ENCODE data around the gene VTN.

Gene VTN

GRCh38 chr17:28386391-28386790 is 16.3 kb upstream of the VTN start:
- no peaks in the 10 kb centered on the region for H3K79me2 ChIP-seq (ENCODE audit: low read length)
- H4K20me1 ChIP-seq (ENCODE audit: insufficient read depth, low read length) = no peaks in the 10 kb centered on the region
- no peak overlapping the region for H3K9ac ChIP-seq (ENCODE audit: low read length)
- TF ChIP-seq EZH2phosphoT487 (IDR thresholded peaks at IDR 0.05; ENCODE audit: low read depth) = no peak
- TF ChIP-seq CTCF (IDR thresholded peaks at IDR 0.05; ENCODE audit: low read depth, low read length) = no peak
- peaks cover 17% of the 10 kb centered on the region for H3K36me3 ChIP-seq (replicated peaks; ENCODE audit: low read depth, low read length)
- no peaks in the 10 kb centered on the region for H3K4me1 ChIP-seq (ENCODE audit: low read length)
- no peak overlapping the region for H3K4me3 ChIP-seq (ENCODE audit: low read length)
- no peak overlapping the region for H3K4me2 ChIP-seq (ENCODE audit: low read length)
- no peaks in the 10 kb centered on the region for H3K27me3 ChIP-seq (ENCODE audit: low read depth, low read length)
- H3K27ac ChIP-seq (ENCODE audit: low read length) = no peak overlapping the region
- no peak overlapping the region for H2AFZ ChIP-seq (ENCODE audit: low read depth, low read length)
- H3K9me3 ChIP-seq (ENCODE audit: insufficient read depth, low read length) = no peaks in the 10 kb centered on the region

- no peak overlapping the region for H2AFZ ChIP-seq (ENCODE audit: low read depth, low read length)
- no peak overlapping the region for H3K9ac ChIP-seq (ENCODE audit: low read length)
- H3K9me3 ChIP-seq (ENCODE audit: insufficient read depth, low read length) = no peaks in the 10 kb centered on the region
- H3K4me1 ChIP-seq (ENCODE audit: low read length) = no peaks in the 10 kb centered on the region
- no peak overlapping the region for H3K4me3 ChIP-seq (ENCODE audit: low read length)
- peaks cover 15% of the 10 kb centered on the region for H3K36me3 ChIP-seq (replicated peaks; ENCODE audit: low read depth, low read length)
- no peak overlapping the region for H3K27ac ChIP-seq (ENCODE audit: low read length)
- no peaks in the 10 kb centered on the region for H3K27me3 ChIP-seq (ENCODE audit: low read depth, low read length)
- H3K79me2 ChIP-seq (ENCODE audit: low read length) = peaks cover 7% of the 10 kb centered on the region; the same call in 1 of the 2 replicates
- no peak overlapping the region for H3K4me2 ChIP-seq (ENCODE audit: low read length)
- peaks cover under 1% of the 10 kb centered on the region; the same call in 1 of the 2 replicates for H4K20me1 ChIP-seq (ENCODE audit: insufficient read depth, low read length)
- TF ChIP-seq CTCF (IDR thresholded peaks at IDR 0.05; ENCODE audit: low read depth, low read length) (no peak), EZH2phosphoT487 (IDR thresholded peaks at IDR 0.05; ENCODE audit: low read depth) (no peak)
Measured at GRCh38 chr17:28385406-28385805, 15.3 kb upstream of the VTN start.

GRCh38 chr17:28385037-28385400 is 14.9 kb upstream of the VTN start:
- H3K4me3 ChIP-seq (ENCODE audit: low read length) = no peak overlapping the region
- no peaks in the 10 kb centered on the region for H3K4me1 ChIP-seq (ENCODE audit: low read length)
- H3K4me2 ChIP-seq (ENCODE audit: low read length) = no peak overlapping the region
- no peak overlapping the region for H3K9ac ChIP-seq (ENCODE audit: low read length)
- peaks cover 11% of the 10 kb centered on the region; the same call in 1 of the 2 replicates for H3K79me2 ChIP-seq (ENCODE audit: low read length)
- no peak overlapping the region for H2AFZ ChIP-seq (ENCODE audit: low read depth, low read length)
- peaks cover 18% of the 10 kb centered on the region for H3K36me3 ChIP-seq (replicated peaks; ENCODE audit: low read depth, low read length)
- no peaks in the 10 kb centered on the region for H3K9me3 ChIP-seq (ENCODE audit: insufficient read depth, low read length)
- no peak overlapping the region for H3K27ac ChIP-seq (ENCODE audit: low read length)
- TF ChIP-seq EZH2phosphoT487 (IDR thresholded peaks at IDR 0.05; ENCODE audit: low read depth) = no peak
- no peak for TF ChIP-seq CTCF (IDR thresholded peaks at IDR 0.05; ENCODE audit: low read depth, low read length)
- H4K20me1 ChIP-seq (ENCODE audit: insufficient read depth, low read length) = peaks cover 4% of the 10 kb centered on the region; the same call in 1 of the 2 replicates
- no peaks in the 10 kb centered on the region for H3K27me3 ChIP-seq (ENCODE audit: low read depth, low read length)

- H3K36me3 ChIP-seq (replicated peaks; ENCODE audit: low read depth, low read length) = peaks cover 18% of the 10 kb centered on the region
- no peaks in the 10 kb centered on the region for H3K9me3 ChIP-seq (ENCODE audit: insufficient read depth, low read length)
- no peaks in the 10 kb centered on the region for H3K27me3 ChIP-seq (ENCODE audit: low read depth, low read length)
- H3K4me1 ChIP-seq (ENCODE audit: low read length) = no peaks in the 10 kb centered on the region
- H4K20me1 ChIP-seq (ENCODE audit: insufficient read depth, low read length) = peaks cover 4% of the 10 kb centered on the region; the same call in 1 of the 2 replicates
- H3K4me3 ChIP-seq (ENCODE audit: low read length) = no peak overlapping the region
- no peak overlapping the region for H3K4me2 ChIP-seq (ENCODE audit: low read length)
- no peak for TF ChIP-seq CTCF (IDR thresholded peaks at IDR 0.05; ENCODE audit: low read depth, low read length)
- H2AFZ ChIP-seq (ENCODE audit: low read depth, low read length) = no peak overlapping the region
- H3K79me2 ChIP-seq (ENCODE audit: low read length) = peaks cover 11% of the 10 kb centered on the region; the same call in 1 of the 2 replicates
- H3K27ac ChIP-seq (ENCODE audit: low read length) = no peak overlapping the region
- no peak overlapping the region for H3K9ac ChIP-seq (ENCODE audit: low read length)
Measured at GRCh38 chr17:28384281-28385036, 14.4 kb upstream of the VTN start.
